ENCODE results near the gene TMEM87B.

TMEM87B gene

GRCh38 chr2:112054847-112055729 lies at the start of gene TMEM87B:
Gene TMEM87B, plus strand, starts transcription at chr2:112055269. Its CDS starts 323 bp downstream, at chr2:112055592.
- Mint-ChIP-seq H3K4me3 (peak within 1 kb of the TSS; percentile 96), H3K36me3 (peaks cover 5% of the 10 kb centered on the region), H3K27me3 (no peaks in the 10 kb centered on the region), H3K9me3 (no peaks in the 10 kb centered on the region), H3K4me1 (peaks cover 42% of the 10 kb centered on the region), H3K27ac (peak within 1 kb of the TSS; percentile 95)

- Mint-ChIP-seq H3K4me3 (no peak overlapping the region), H3K4me1 (peaks cover 10% of the 10 kb centered on the region), H3K9me3 (no peaks in the 10 kb centered on the region), H3K27me3 (no peaks in the 10 kb centered on the region), H3K27ac (no peak overlapping the region), H3K36me3 (no peaks in the 10 kb centered on the region)
Measured at GRCh38 chr2:112005406-112006075, 49.5 kb upstream of the TMEM87B start.

DNA sequence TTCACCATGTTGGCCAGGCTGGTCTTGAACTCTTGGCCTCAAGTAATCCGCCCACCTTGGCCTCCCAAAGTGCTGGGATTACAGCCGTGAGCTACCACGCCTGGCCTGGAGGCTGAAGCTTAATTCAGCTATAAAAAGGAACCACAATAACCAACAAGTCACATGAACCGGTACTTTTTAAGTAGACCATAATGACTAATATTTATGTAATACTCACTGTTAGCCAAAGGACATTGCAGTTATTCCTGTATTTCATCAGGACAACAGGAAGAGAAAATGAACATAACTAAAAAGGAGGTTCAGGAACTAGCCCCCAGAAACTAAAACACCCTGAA lies 49.0 kb upstream of the TMEM87B start:
- Mint-ChIP-seq H3K36me3 (no peaks in the 10 kb centered on the region), H3K4me1 (peaks cover 5% of the 10 kb centered on the region), H3K4me3 (no peak overlapping the region), H3K27ac (no peak overlapping the region), H3K9me3 (no peaks in the 10 kb centered on the region), H3K27me3 (no peaks in the 10 kb centered on the region)

DNA sequence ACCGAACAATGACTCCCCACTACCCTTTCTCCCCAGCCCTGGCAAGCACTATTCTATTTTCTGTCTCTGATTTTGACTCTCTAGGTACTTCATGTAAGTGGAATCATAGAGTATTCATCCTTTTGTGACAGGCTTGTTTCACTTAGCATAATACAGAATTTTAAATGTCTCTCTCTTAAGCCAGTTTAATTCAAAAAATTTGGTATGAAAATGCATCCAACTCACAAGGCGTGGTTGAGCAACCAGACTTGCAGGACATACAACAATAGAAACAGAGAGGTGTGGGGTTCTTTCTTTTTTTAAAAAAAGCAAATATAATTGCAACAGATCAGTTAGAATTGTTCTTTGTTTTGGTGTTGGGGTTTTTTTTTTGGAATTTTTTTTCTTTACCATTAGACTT lies 47.6 kb upstream of the TMEM87B start:
- Mint-ChIP-seq H3K27ac (no peak overlapping the region), H3K4me1 (no peaks in the 10 kb centered on the region), H3K9me3 (no peaks in the 10 kb centered on the region), H3K27me3 (no peaks in the 10 kb centered on the region), H3K4me3 (no peak overlapping the region), H3K36me3 (no peaks in the 10 kb centered on the region)

DNA sequence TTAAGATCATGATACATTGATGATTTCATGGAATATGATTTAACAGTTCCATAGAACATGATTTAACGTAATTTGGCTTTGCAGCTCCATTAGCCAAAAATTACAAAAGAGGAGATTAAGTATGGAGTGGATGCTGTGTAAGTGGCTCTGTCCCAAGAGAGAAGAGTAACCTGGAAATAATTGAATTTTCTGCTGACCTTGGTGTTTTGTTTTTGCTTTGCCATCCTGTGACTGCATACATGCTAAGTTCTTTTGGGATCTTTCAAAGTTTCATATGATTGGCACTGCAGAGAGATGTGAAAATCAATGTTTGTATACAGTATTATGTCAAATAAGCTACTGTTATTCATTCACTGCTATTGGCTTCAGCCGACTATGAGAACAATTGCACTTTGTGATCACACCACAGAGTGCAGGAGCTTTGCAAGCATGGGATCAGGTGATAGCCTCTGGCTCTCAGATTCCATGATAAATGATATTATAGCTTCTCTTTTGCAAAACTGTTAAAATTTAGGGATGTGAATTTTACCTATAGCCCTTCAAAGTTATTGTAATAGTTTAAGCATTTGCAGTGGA lies 46.1 kb upstream of the TMEM87B start:
- Mint-ChIP-seq H3K9me3 (no peaks in the 10 kb centered on the region), H3K27me3 (no peaks in the 10 kb centered on the region), H3K4me1 (no peaks in the 10 kb centered on the region), H3K36me3 (no peaks in the 10 kb centered on the region), H3K27ac (no peak overlapping the region), H3K4me3 (no peak overlapping the region)

GRCh38 chr2:112010751-112011150 lies 44.3 kb upstream of the TMEM87B start:
- H3K36me3 Mint-ChIP-seq = no peaks in the 10 kb centered on the region
- no peaks in the 10 kb centered on the region for H3K9me3 Mint-ChIP-seq
- H3K27me3 Mint-ChIP-seq = no peaks in the 10 kb centered on the region
- no peak overlapping the region for H3K4me3 Mint-ChIP-seq
- H3K27ac Mint-ChIP-seq = no peak overlapping the region
- H3K4me1 Mint-ChIP-seq = no peaks in the 10 kb centered on the region

GRCh38 chr2:112012556-112012955 lies 42.5 kb upstream of the TMEM87B start:
- no peaks in the 10 kb centered on the region for H3K27me3 Mint-ChIP-seq
- H3K27ac Mint-ChIP-seq = no peak overlapping the region
- no peaks in the 10 kb centered on the region for H3K4me1 Mint-ChIP-seq
- H3K9me3 Mint-ChIP-seq = no peaks in the 10 kb centered on the region
- no peaks in the 10 kb centered on the region for H3K36me3 Mint-ChIP-seq
- H3K4me3 Mint-ChIP-seq = no peak overlapping the region

DNA sequence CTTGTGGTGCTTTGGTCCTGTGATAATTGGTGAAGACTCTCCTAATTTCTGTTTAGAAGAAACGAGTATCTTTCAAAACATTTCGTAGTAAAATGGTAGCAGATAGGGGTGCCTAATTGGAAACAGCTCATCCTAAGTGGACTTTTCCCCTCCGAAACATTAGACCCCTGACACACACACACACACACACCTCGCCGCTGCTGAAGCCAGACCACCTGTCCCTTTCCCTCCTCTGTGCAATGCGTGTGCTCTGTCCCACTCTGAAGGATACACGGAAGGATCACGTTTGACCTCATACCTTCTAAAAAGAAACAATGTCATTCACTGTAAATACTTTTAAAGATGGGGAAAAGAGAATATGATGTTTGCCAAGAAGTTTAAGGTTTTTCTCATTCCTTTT lies 36.2 kb upstream of the TMEM87B start:
- Mint-ChIP-seq H3K27me3 (no peaks in the 10 kb centered on the region), H3K27ac (no peak overlapping the region)

GRCh38 chr2:112019569-112019982 lies 35.5 kb upstream of the TMEM87B start:
- Mint-ChIP-seq H3K4me1 (no peaks in the 10 kb centered on the region), H3K36me3 (no peaks in the 10 kb centered on the region), H3K9me3 (no peaks in the 10 kb centered on the region), H3K4me3 (no peak overlapping the region), H3K27me3 (no peaks in the 10 kb centered on the region), H3K27ac (no peak overlapping the region)

More for the DNA sequence above, 36.2 kb upstream of the TMEM87B start:
- Mint-ChIP-seq H3K36me3 (no peaks in the 10 kb centered on the region), H3K9me3 (no peaks in the 10 kb centered on the region), H3K4me3 (no peak overlapping the region), H3K4me1 (no peaks in the 10 kb centered on the region)

DNA sequence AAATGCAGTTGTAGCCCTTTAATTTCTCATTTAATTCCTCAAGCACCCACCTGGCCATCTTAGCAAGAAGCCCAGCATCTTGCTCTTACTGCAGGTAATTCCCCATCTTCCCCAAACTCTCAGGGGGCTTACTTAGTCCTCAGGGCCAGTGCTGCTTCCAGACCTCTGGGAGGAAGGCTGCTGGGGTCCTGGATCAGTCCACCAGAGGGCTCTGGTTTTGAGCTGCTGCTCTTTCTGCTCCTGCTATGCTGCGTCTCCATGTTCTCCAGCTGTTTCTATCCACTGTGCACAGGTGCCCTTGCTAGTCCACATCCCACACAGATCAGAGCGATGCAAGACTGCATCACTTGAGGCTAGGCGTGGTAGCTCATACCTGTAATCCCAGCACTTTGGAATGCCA lies 34.5 kb upstream of the TMEM87B start:
- H3K36me3 Mint-ChIP-seq = no peaks in the 10 kb centered on the region
- H3K9me3 Mint-ChIP-seq = no peaks in the 10 kb centered on the region
- H3K27ac Mint-ChIP-seq = no peak overlapping the region
- no peaks in the 10 kb centered on the region for H3K4me1 Mint-ChIP-seq
- H3K27me3 Mint-ChIP-seq = no peaks in the 10 kb centered on the region
- H3K4me3 Mint-ChIP-seq = no peak overlapping the region

DNA sequence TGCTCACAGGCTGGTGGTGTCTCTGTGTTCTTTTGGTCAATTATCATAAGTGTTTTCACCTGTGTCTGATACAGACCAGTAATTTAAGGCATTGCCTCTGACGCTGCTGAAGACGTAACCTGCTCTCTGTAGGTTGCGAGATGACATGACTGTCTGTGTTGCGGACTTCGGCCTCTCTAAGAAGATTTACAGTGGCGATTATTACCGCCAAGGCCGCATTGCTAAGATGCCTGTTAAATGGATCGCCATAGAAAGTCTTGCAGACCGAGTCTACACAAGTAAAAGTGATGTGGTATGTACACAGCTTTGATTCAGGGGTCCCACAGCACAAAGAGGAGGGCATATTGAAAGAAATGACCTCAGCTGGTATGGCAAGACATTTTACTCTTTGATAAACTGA lies 33.8 kb upstream of the TMEM87B start:
- no peaks in the 10 kb centered on the region for H3K9me3 Mint-ChIP-seq
- no peaks in the 10 kb centered on the region for H3K27me3 Mint-ChIP-seq
- H3K27ac Mint-ChIP-seq = no peak overlapping the region
- H3K4me3 Mint-ChIP-seq = no peak overlapping the region
- no peaks in the 10 kb centered on the region for H3K4me1 Mint-ChIP-seq
- no peaks in the 10 kb centered on the region for H3K36me3 Mint-ChIP-seq

DNA sequence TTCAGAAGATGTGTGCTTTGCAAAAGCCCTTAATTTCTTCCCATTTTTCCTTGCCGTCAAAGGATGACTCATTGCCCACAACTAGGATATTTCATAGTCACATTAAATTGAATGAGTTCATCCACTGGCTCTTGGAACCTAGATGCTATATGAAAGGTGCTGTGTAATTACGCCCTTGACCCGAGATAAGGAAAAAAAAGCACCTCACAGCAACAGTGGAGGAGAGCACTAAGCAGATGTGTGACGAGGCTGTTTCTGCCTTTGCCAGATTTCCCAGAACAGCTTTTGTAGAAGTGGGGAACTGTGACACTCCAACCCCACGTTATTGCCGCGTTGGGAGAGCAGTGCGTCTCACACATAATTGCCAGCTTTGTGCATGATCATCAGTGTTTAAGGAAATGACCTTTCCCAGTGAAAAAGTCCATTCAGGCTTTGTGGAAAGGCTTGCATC lies 33.3 kb upstream of the TMEM87B start:
- Mint-ChIP-seq H3K9me3 (no peaks in the 10 kb centered on the region), H3K4me1 (no peaks in the 10 kb centered on the region), H3K36me3 (no peaks in the 10 kb centered on the region), H3K4me3 (no peak overlapping the region), H3K27me3 (no peaks in the 10 kb centered on the region), H3K27ac (no peak overlapping the region)

DNA sequence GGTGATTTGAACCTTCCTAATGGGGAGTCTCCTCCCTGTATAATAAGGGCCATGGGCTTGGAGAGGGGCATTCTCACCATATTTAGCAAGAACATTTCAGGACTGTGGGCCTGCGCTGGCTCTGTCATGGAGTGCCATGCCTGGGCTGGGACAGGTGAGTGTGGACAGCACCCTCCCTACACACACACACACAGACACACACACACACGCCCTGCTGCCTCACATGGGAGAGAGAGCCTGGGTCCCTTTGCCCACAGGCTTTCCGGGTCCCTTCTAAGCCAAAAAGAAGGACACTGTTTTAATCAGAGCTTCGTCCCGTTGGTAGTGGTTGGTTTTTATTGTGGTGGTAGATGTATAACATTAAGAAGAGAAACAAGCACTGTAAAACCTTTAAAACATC lies 31.4 kb upstream of the TMEM87B start:
- H3K27me3 Mint-ChIP-seq = no peaks in the 10 kb centered on the region
- H3K4me3 Mint-ChIP-seq = no peak overlapping the region
- no peaks in the 10 kb centered on the region for H3K4me1 Mint-ChIP-seq
- H3K36me3 Mint-ChIP-seq = no peaks in the 10 kb centered on the region
- H3K27ac Mint-ChIP-seq = no peak overlapping the region
- no peaks in the 10 kb centered on the region for H3K9me3 Mint-ChIP-seq

DNA sequence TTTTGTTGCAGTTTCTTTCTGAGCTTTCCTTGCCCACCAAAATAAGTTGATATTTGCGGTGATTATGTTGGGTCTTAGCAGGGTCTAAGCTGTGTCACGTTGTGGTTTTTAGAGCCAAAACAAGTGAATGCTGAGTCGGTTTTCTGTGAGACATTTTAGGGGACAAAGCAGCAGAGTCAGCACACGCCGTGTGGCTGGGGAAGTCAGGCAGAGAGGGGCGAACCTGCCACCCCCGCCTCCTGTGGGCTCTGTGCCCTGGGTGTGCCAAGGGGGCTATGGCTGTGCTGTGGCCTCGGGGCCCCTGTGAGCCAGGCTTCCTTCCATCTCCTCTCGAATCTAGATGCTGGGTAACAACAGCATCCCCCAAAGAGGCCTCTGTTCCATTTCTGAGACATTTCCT lies 30.8 kb upstream of the TMEM87B start:
- Mint-ChIP-seq H3K27me3 (no peaks in the 10 kb centered on the region), H3K4me3 (no peak overlapping the region), H3K4me1 (no peaks in the 10 kb centered on the region), H3K36me3 (no peaks in the 10 kb centered on the region), H3K9me3 (no peaks in the 10 kb centered on the region), H3K27ac (no peak overlapping the region)

DNA sequence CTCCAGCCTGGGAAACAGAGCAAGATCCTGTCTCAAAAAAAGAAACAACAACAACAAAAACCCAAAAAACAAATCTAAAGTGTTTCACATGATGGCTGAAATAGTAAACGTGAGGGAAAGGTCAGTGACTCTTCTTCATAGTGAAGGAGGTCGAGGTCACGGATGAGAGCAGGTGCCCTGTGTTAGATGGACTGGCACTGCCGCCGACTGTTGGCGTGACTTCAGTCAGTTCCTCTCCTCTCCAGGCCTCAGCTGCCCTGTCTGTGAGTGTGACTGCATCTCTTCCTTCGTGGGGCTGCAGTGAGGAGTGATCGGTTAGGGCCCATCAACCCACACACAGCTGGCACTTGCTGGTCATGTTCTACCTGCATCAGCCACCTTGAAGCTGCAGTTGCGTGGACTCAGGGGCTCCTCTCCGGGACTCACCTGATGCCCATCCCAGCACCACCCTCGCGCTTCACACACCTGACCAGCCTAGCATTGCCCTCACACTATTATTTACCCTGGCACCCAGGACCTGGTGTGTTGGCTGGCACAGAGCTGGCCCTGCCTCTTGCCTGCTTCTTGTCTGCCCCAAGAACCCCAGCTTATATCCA lies 30.1 kb upstream of the TMEM87B start:
- Mint-ChIP-seq H3K27ac (no peak overlapping the region), H3K4me3 (no peak overlapping the region), H3K9me3 (no peaks in the 10 kb centered on the region), H3K27me3 (no peaks in the 10 kb centered on the region), H3K4me1 (no peaks in the 10 kb centered on the region), H3K36me3 (no peaks in the 10 kb centered on the region)

DNA sequence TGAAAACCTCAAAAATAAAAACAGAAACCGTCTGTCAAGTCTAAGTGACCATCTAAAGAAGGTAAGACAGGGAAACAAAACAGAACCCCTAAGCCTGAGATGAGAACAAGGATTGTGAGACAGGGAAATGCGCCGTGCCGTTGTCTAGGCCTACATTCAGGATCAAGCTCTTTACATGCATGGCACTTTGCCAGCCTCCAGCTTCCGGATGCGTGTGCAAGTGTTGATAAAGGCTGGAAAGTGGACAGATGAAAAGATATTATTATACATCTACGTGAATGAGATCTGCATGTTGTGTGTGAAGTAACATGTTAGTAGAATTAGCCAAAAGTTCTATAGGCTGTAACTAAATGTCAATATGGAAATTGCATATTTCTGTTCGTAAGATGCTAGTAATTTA lies 28.6 kb upstream of the TMEM87B start:
- Mint-ChIP-seq H3K36me3 (no peaks in the 10 kb centered on the region), H3K4me3 (no peak overlapping the region), H3K27me3 (no peaks in the 10 kb centered on the region), H3K27ac (no peak overlapping the region), H3K9me3 (no peaks in the 10 kb centered on the region), H3K4me1 (no peaks in the 10 kb centered on the region)

Measured in activated naive CD4-positive, alpha-beta T cell treated with anti-CD3 and anti-CD28 coated beads, Interleukin-2, amount 50 U/mL, for 24 hours (primary cell).